ENCODE measurements around the gene SMURF2. TPM values are rescaled to one million over a fixed set of nuclear protein-coding genes. Genes with fewer than 3 reads are reported as not detected.

The SMURF2 gene
- total RNA-seq = 58.8 and 154 TPM in 2 replicates

GRCh38 chr17:64661976-64662773 lies at the start of gene SMURF2:
TSS of gene SMURF2 (minus strand) at chr17:64662307. CDS start at chr17:64661880, 427 bp downstream.

GRCh38 chr17:64506576-64507412 lies 155.3 kb downstream of the SMURF2 start, which contains the start of gene CEP95:
TSS of gene CEP95 (plus strand) at chr17:64506977. CDS start at chr17:64507098, 121 bp downstream.

GRCh38 chr17:64506201-64506575 lies 155.9 kb downstream of the SMURF2 start, which contains the start of gene DDX5:
TSS of gene DDX5 (minus strand) at chr17:64506289. CDS start at chr17:64506119, 170 bp downstream.

GRCh38 chr17:64496786-64497564 lies 165.1 kb downstream of the SMURF2 start, which contains the start of gene POLG2:
TSS of gene POLG2 (minus strand) at chr17:64497054. CDS start at chr17:64496968, 86 bp downstream.

Small RNA genes within 50 kb of the gene (small RNA-seq; reads per million reads assigned to genes)
- gene AC009994.1 = not detected

Other genes with a start within 250 kb of the SMURF2 start
- 25.0 and 29.0 TPM in 2 replicates for gene MILR1, start 213.2 kb downstream of the SMURF2 start, total RNA-seq
- 9.9 and 11.5 TPM in 2 replicates for gene POLG2, start 165.3 kb downstream of the SMURF2 start, total RNA-seq
- gene DDX5, start 156.0 kb downstream of the SMURF2 start, total RNA-seq = 217 and 245 TPM in 2 replicates
- 23.1 and 29.7 TPM in 2 replicates for gene CEP95, start 155.3 kb downstream of the SMURF2 start, total RNA-seq